ENCODE results near the gene LAMTOR4.
A peak's percentile ranks its signal among the peaks of the same experiment; 100 is the strongest.

The LAMTOR4 gene

DNA sequence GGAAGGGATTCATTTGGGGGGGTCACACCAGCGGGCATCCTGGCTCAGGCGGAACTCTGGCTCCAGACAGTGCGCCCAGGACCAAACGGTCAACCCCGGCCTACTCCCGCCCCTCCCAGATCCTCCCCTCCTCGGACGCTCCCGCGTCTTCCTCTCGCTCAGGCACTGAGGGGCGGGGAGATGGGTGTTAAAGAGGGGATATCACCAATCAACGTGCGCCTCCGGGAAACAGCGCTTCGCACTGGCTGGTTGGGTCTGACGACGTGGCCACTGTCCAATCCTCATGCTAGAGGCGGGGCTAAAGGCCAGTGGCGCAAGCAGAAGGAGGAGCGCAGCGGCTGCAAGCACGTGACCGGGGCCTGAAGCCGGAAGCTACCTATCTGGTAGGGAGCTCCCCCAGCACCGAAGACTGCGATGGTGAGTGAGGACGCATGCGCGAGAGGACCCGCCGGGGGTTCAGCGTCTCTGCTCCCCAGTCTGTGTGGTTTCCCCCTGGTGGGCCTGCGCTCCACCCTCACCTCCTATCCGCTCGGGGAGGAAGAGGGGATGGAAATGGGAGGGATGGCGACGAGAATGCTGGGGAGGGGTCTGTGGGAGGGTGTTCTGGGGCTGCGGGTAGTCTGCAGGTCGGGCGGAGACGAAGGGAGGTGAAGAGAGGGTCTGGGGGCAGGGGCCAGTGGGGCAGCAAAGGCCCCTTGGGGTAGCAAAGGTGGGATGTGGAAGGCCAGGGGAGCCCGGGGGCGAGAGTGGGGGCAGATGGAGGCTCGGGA, at the start of gene LAMTOR4:
Gene LAMTOR4 (plus strand): TSS at position 360 of the 770 bp plus-strand sequence. CDS start 55 bp downstream, at position 415.
- peak; percentile 99 for DNase-seq

DNA sequence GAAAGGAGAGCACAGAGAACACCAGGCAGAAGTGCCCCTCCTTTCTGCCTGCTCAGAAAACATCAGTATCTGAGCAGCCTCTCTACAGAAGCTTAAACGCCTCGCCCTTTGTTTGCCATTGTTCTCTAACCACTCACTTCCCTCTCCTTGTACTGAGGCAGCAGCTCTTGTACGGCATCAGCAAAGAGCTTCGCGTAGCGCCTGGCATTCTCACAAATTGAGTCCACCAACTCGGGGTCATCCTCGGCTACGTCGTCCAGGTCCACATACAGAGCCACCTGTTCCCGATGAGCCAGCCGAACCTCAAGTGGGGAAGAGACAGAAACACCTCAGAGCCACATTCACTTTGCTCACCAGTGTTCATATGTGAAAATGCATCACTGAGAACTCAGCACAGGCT, 49.3 kb upstream of the LAMTOR4 start:
- DNase-seq, result no peak

DNA sequence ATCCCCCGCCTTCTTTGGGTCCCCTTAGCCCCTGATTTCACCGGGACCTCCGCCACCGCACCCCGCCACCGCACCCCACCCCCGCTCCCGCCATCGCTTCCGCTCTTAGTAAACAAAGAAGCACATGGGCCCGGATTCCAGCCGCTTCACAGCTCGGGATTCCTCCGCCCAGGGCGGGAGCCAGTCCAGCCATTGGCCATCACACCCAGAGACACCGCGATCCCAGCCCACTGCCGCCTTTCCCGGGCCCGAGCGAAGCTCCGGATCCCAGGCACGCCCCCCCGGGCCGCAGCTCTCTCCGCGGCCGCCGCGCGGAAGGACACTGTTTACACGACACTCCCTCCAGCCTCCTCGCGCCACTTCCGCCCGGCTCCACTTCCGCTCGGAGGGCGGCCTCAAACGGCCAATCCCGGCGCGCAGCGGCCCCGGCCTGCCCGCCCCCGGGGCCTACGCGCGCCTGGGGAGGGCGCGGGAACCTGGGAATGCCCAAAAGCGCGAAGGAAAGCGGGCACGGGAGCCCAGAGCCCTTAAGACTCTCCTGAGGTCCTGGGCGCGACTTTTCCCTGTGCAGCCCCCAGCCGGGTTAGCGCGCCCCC, 48.2 kb upstream of the LAMTOR4 start:
- DNase-seq, result peak; percentile 97

DNA sequence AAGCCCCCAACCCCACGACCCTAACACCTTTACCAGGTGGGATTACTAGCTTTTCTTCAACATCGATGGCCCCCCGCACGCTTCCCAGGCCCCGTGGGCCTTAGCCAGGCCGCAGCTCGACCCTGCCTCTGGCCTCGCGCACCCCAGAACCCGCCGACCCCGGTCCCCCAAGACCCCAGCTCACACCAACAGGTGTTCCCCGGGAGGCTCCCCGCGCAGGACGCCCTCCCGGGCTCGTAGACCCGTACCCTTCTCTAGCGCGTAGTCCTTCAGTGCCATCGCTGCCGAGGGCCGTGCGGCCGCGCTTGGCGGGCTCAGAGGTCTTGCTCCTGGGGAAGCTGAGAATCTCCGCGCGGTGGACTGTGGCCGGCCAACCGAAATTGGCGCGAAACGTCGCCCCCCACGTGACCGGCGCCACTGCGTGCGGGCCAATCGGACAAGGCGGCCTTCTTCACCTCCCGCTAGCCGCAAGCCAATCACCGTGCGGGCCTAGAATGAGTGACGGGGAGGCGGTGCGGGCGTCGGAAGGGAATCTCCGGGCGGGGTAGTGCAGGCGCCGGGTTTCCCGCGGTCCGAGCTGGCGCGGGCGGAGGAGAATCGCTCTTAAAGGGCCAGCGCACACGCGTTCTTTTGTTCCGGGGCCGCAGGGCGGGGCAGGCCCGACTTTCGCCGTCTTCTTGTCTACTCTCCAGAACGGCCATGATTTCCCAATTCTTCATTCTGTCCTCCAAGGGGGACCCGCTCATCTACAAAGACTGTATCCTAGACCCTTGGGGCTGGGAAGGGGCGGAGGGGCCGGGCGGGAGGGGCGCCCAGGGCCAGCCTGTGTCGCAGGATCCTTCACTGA, 47.5 kb upstream of the LAMTOR4 start, which contains the start of the genes AP4M1 and MCM7:
Gene AP4M1 (plus strand): TSS at position 628 of the 847 bp plus-strand sequence. CDS start 72 bp downstream, at position 700.
Gene MCM7 (minus strand): TSS at position 382 of the 847 bp plus-strand sequence. CDS start 103 bp downstream, at position 279.
- DNase-seq, result peak; percentile 99

DNA sequence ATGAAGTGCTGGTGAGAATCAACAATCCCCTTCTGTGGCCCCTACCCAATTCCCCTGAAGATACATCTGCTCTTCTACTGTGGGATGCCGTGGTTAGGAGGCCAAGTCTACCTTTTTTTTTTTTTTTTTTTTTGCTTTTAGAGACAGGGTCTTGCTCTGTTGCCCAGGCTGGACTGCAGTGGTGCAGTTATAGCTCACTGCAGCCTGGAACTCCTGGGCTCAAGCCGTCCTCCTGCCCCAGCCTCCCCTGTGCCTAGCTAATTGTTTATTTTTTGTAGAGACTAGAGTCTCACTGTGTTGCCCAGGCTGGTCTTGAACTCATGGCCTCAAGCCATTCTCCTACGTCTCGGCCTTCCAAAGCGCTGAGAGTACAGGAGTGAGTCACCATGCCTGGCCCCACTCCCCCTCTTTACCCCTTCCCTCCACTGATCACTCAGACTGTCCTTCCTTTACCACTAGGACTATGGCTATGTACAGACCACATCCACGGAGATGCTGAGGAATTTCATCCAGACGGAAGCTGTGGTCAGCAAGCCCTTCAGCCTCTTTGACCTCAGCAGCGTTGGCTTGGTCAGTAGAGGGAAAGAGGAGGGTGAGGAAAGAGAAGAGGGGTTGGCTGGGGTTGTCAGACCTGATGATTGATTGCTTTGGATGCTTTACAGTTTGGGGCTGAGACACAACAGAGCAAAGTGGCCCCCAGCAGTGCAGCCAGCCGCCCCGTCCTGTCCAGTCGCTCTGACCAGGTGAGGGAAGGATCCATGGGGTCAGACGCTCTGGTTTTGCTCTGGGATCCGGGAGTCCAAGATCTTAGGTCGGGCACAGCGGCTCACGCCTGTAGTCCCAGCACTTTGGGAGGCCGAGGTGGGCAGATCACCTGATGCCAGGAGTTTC, 45.5 kb upstream of the LAMTOR4 start:
- no peak for DNase-seq

DNA sequence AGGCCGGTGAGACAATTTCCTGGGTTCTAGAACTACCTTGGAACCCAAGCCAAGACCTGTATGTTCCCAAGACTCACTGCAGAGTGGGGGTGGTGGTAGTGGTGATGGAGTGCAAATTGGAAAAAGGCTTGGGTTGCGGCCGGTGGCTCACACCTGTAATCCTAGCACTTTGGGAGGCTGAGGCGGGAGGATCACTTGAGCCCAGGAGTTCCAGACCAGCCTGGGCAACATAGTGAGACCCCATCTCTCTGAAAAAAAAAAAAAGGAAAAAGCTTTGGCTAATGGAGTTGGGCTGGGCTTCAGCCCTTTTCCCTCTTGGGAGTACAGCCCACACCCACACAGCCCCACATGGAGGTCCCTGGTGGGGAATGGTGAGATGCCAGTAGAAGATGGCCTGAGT, 43.2 kb upstream of the LAMTOR4 start:
- DNase-seq, result no peak

DNA sequence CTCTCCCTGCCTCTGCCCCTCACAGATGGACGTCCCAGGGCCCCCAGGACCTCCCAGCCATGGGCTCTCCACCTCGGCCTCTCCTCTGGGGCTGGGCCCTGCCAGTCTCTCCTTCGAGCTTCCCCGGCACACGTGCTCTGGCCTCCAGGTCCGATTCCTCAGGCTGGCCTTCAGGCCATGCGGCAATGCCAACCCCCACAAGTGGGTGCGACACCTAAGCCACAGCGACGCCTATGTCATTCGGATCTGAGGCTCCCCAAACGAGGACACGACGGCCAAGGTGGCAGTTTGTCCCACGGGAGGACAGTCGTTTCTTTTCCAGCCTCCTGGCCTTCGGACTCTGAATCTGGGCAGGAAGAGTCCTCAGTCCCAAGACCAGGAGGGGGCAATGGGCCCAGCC, 42.1 kb upstream of the LAMTOR4 start:
- DNase-seq, result no peak

DNA sequence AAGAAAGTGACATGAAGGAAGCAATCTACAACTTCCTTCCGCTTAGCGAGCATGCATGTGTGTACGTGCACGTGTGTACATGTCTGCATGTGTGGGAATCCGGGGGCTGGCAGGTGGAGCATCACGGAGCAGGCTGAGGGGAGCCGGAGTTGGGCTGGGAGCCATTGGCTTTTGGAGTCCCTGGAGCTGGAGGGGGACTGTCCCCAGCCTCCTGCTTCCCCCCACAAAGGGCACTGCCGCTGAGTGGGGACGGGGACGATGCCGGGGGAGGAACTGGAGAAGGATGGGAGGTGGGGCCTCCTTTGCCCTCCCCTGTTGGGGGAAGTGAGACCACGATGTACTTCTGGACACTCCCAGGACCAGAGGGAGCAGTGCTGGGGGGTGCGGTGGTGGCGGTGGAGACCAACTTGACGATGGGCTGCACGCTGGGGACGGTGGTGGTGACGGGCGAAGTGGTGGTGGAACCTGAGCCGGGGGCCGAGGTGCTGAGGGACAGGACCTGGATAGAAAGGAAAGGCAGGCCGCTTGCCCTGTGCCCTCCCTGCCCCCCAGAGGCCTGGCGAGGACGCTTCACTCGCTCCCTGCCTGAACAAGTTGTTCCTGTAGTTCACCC, 41.5 kb upstream of the LAMTOR4 start:
- DNase-seq, result no peak

DNA sequence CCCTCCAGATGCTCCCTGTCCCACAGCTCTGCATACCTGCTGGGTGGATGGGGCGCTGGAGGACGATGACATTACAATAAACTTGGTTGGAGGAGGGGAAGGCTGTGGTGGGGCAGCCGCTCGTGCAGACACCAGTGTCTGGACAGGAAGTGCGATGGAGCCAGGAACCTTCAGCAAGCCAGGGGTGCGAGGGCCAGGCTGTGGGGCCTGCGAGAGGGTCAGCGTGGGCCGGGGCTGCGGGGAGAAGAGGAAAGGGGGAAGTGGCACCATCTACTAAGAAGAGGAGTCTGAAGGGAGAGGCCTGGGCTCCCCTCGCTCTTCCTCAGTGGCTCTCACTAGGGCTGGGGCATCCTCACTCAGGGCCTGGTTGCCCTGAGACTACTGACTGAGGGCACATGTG, 40.8 kb upstream of the LAMTOR4 start:
- no peak for DNase-seq

DNA sequence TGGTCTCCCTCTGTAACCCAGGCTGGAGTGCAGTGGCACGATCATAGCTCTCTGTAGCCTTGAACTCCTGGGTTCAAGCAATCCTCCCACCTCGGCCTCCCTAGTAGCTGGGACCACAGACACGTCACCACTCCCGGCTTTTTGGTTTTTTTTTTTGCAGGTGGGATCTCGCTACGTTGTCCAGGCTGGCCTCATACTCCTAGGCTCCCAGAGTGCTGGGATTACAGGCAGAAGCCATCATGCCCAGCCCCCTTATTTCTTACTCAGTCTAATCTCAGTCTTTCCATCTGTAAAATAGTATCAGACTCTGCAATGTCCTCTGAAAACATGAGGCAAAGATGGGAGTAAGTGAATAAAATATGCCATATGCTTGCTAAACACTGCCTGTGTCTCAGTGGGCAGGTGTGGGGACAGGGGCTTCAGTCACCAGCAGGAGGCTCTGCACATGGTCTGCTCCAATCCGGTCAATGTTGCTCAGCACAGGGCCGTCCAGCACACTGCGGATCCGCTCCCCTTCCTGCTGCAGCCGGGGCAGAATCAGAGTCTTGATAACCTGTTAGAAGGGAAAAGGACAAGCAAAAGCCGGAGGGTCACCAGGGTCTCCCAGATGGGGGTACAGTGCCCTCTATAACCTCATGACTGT, 39.1 kb upstream of the LAMTOR4 start:
- DNase-seq, result no peak

DNA sequence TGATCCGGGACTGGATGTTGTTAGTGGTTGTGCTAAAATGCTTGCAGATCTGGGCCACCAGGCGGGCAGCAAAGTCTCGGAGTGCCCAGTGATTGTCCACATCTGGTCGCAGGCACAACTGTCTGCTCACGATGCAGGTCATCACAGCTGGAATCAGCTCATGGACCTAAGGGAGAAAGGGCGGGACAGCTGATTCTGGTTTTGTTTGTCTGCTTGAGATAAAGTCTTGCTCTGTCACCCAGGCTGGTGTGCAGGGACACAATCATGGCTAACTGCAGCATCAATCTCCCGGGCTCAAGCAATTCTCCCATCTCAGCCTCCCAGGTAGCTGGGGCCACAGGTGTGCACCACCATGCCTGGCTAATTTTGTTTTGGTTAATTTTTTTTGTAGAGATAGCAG, 37.6 kb upstream of the LAMTOR4 start:
- no peak for DNase-seq

DNA sequence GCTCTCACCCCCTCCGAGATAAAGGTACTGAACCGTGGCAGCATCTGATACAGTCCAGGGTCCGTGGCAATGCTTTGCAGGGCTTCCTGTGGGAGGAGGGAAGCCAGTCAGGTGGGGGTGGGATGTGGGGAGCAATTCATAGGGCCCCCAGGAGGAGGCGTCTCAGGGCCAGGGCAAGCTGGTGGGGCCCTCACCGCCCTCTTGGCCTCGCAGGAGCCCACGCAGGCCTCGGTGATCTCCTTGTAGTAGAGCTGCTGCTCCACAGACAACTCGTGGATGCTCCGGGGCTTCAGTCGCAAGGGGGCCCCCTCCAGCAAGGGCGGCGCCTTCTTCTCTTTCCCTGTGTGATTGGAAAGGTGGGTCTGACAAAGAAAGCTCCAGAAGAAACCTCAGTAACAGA, 36.8 kb upstream of the LAMTOR4 start:
- DNase-seq, result no peak

DNA sequence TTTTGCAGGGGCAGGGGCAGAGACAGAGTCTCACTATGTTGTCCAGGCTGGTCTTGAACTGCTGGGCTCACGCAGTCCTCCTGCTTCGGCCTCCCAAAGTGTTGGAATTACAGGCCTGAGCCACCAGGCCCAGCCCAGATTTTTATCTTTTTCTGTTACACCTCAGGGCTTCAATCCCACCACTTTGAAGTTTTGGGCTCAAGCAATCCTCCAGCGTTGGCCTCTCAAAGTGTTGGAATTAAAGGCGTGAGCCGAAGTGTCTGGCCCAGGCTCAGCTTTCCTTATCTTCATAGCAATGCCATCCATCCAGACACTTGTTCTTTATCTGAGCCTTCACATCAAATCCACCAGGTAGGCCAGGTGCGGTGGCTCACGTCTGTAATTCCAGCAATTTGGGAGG, 33.7 kb upstream of the LAMTOR4 start:
- no peak for DNase-seq

DNA sequence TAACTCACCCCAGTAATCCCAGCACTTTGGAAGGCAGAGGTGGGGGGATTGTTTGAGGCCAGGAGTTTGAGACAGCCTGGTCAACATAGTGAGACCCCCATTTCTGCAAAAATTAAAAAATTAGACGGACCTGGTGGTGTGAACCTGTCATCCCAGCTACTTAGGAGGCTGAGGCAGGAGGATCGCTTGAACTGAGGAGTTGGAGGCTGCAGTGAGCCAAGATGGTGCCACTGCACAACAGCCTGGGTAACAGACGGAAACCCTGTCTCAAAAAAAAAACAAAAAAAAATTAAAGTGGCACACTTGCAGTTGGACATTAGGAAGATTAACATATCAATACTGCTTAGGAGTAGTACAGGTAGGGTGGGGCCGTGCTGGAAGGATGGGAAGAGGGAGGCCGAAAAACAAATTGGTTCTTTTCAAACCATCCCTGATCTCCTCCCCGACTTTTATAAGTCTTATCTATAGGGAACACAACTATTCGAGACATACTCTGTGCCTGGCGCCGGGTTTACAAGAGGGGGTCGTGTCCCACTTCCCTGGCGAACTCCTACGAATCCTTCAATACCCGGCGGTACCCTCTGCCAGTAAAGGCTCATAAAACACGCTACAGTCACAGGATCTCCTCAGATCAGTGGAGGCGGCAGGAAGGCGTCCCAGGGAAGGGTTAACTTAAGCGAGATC, 30.2 kb upstream of the LAMTOR4 start:
- no peak for DNase-seq

DNA sequence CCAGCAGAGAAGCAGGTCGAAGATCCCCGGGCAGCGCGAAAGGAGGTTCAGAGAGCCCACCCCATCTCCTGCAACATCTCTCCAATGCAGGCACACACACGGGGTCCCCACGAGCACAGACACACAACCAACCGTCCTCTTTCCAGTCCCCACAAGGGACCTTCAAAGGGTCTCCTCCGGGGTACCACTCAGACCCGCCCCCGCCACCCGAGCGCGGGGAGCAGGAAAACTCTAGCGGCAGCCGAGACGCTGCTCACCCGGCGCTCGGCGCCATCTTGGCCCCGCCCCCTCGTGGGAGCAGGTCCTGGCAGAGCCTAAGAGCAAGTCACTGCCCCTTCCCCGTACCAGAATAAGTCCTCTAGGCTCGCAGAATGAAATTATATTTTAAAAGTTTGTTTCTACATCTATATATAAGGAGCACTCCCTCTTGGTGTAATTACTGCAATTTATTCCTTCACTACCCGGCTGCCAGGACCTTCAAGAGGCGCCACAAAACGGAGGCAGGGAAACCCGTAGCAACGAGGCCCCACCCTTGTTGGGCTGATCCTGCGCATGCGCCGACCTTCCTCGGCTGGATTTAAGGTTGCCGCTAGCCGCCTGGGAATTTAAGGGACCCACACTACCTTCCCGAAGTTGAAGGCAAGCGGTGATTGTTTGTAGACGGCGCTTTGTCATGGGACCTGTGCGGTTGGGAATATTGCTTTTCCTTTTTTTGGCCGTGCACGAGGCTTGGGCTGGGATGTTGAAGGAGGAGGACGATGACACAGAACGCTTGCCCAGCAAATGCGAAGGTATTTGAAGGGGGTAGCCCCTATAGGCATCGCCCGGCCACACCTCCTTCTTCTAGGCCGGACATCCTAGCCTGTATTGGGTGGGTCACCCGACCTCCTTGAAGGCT, 29.4 kb upstream of the LAMTOR4 start, which contains the start of the genes CNPY4 and TAF6:
Gene CNPY4 (plus strand): TSS at position 563 of the 898 bp plus-strand sequence. CDS start 111 bp downstream, at position 674.
Gene TAF6 (minus strand): TSS at position 287 of the 898 bp plus-strand sequence. CDS start 5,149 bp downstream, outside the sequence.
- DNase-seq, result peak; percentile 99

DNA sequence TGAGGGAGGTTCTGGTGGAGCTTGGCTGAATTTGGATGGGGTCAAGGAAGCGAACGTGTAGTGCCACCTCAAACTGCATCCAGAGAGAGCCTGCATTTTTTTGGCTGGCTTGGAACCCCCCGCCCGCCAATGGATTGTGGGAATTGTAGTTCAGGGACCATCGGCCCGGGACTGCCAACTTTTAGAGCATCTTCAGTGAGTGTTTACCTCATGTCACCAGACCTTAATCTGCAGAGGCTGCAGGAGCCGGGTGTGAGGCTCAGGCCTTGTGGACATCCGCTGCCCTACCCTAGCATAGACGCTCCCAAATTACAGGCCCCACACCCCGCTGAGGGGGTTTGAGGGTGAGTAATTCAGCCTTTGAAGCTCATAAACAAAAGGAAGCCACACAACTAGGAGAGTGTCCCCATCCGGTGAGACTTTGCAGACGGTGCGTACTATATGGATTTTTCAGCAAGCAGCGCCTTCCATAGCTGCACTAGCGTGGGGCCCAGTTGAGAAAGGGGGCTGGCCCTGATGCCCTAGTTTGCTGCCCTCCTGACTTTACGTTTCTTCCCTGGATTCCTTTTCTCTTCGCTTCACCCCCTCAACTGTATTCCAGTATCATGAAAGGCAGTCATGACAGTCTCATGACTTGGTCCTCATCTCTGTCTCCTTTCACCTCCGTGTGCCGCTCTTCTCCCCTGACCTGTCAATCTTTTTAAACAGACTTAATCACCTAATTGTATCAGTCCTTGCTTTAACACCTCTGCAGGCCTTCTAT, 28.6 kb upstream of the LAMTOR4 start:
- peak; percentile 90 for DNase-seq

DNA sequence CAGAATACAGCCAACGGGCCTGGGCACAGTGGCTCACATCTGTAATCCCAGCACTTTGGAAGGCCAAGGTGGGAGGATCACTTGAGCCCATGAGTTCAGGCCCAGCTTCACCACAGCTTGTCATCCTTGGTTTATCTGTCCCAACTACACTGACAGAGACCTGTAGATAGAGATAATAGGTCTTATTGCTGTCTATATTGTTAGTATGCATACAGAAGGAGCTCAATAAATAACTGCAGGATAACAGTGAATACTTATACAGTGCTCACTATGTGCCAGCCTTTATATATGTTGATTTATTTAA, 28.0 kb upstream of the LAMTOR4 start:
- no peak for DNase-seq

DNA sequence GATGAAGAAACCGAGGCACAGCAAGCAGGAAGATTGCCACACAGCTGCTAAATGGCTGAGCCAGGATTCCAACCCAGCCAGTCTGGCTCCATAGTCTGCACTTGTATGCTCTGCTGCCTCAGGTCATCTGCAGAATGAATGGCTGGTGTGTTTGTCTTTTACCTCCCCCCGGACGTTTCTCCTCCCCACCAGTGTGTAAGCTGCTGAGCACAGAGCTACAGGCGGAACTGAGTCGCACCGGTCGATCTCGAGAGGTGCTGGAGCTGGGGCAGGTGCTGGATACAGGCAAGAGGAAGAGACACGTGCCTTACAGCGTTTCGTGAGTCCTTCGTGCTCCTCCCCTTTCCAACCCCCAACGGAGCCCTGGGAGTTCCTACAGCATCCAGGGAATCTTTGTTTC, 26.7 kb upstream of the LAMTOR4 start:
- DNase-seq, result no peak

DNA sequence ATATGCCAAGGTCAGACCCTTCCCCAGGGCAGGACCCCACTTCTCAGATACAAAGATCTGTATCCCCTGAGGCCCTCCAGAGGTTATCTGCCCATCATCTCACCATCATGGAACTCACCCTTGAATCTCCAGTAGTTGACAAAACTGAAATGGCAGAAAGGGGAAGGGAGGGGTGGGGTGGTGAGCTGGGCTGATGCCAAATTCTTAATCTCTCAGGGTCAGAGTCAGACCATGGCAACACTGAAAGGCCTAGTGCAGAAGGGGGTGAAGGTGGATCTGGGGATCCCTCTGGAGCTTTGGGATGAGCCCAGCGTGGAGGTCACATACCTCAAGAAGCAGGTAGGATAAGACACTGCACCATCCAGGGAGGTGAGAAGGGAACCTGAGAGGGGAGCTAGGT, 26.1 kb upstream of the LAMTOR4 start:
- no peak for DNase-seq

Measured in eye (tissue), 1 donor.